A549 (cell line): ENCODE measurements around the gene ENKUR. TPM values are rescaled to one million over a fixed set of nuclear protein-coding genes. Genes with fewer than 3 reads are reported as not detected.

Source experiments
- ATAC-seq, 2 experiments: fragments of 200-7000 bp in 1 of 2; fragments of >200 bp in 1 of 2; cut with Nextera tagmentation in 1 of 2; cut with Tn5 transposase in 1 of 2; 3 replicates each; pipeline versions ENCODE4 v1.8.0 to v1.9.1; 2018 to 2020; ENCODE audit warnings: mild to moderate bottlenecking in 1 of 2, moderate library complexity in 1 of 2
- CTCF ChIA-PET: fragments of 300-600 bp; sonication (Branson Sonifier 250); formaldehyde crosslinking; extraction: SDS; loops from one replicate; lab custom pipeline; 2021; ENCODE audit warnings: antibody characterized with exemption, inconsistent platforms; lab: Yijun Ruan, JAX
- POLR2A ChIA-PET: fragments of 350-600 bp; formaldehyde crosslinking; extraction: SDS; loops from one replicate; lab custom pipeline; 2021; ENCODE audit warnings: antibody characterized with exemption, inconsistent platforms; lab: Yijun Ruan, JAX
- DNase-seq, 2 experiments: peaks; one replicate each; pipeline versions ENCODE4 v3.0.0 to v3.0.0-alpha.2; 2011 to 2016; ENCODE audit warnings: low read depth in 1 of 2, low spot score in 1 of 2
- FAIRE-seq: peaks from 2 replicates; lab custom pipeline; 2011; peaks lifted over from hg19 to GRCh38; lab: Jason Lieb, UNC
- H3K27ac ChIP-seq, 2 experiments: fragments of >200 bp; sonication (Bioruptor Twin); formaldehyde crosslinking; 3 replicates each; pipeline ENCODE4 v1.5.1; 2016 to 2017
- H3K4me1 ChIP-seq: fragments of >200 bp; sonication (Bioruptor Twin); formaldehyde crosslinking; 3 replicates; pipeline ENCODE4 v1.6.1; 2016
- H3K4me2 ChIP-seq: fragments of >200 bp; sonication (Bioruptor Twin); formaldehyde crosslinking; 3 replicates; pipeline ENCODE4 v1.6.1; 2016
- H3K4me3 ChIP-seq: fragments of >200 bp; sonication (Bioruptor Twin); formaldehyde crosslinking; 3 replicates; pipeline ENCODE4 v1.5.1; 2016
- H3K9me3 ChIP-seq: fragments of >200 bp; sonication (Bioruptor Twin); formaldehyde crosslinking; 3 replicates; pipeline ENCODE4 v1.6.1; 2016
- CEBPB ChIP-seq, 2 experiments: fragments of >200 bp in 1 of 2; sonication (Bioruptor Twin) in 1 of 2; formaldehyde crosslinking in 1 of 2; IDR thresholded peaks; 2 replicates each; pipeline ENCODE4 v1.6.1; 2012 to 2016
- CHD2 ChIP-seq: fragments of 150-350 bp; IDR thresholded peaks from 2 replicates; pipeline ENCODE4 v1.6.1; 2014; ENCODE audit warnings: low read length; ENCODE audit not compliant: partially characterized antibody
- E2F6 ChIP-seq: IDR thresholded peaks from 2 replicates; pipeline ENCODE4 v1.6.1; 2012; ENCODE audit warnings: low read depth, borderline replicate concordance
- EP300 ChIP-seq, 2 experiments: fragments of >200 bp; sonication (Bioruptor Twin); formaldehyde crosslinking; IDR thresholded peaks; 2 replicates in 1 of 2; 3 replicates in 1 of 2; pipeline ENCODE4 v1.6.1; 2016 to 2017
- ESRRA ChIP-seq: fragments of 150-350 bp; IDR thresholded peaks from 2 replicates; pipeline ENCODE4 v1.6.1; 2014; ENCODE audit warnings: mild to moderate bottlenecking, low read length, borderline replicate concordance
- HDAC2 ChIP-seq: fragments of 200-600 bp; sonication (generic); IDR thresholded peaks from 2 replicates; pipeline ENCODE4 v1.6.1; 2016
- HEYL ChIP-seq: fragments of 250-450 bp; sonication (Bioruptor Pico); IDR thresholded peaks from 2 replicates; pipeline ENCODE4 v1.8.0; 2021; ENCODE audit warnings: mild to moderate bottlenecking, moderate library complexity
- HOXA7 ChIP-seq: fragments of 250-450 bp; sonication (Bioruptor Pico); IDR thresholded peaks from 2 replicates; pipeline ENCODE4 v1.5.0; 2020; ENCODE audit warnings: mild to moderate bottlenecking, moderate library complexity
- HOXB5 ChIP-seq: fragments of 250-450 bp; sonication (Bioruptor Pico); IDR thresholded peaks from 2 replicates; pipeline ENCODE4 v1.5.0; 2020; ENCODE audit warnings: mild to moderate bottlenecking, moderate library complexity
- KDM1A ChIP-seq: fragments of 200-600 bp; sonication (generic); IDR thresholded peaks from 2 replicates; pipeline ENCODE4 v1.6.1; 2016; ENCODE audit warnings: low read depth, mild to moderate bottlenecking
- KDM5A ChIP-seq: fragments of 200-600 bp; sonication (generic); IDR thresholded peaks from 2 replicates; pipeline ENCODE4 v1.6.1; 2016; ENCODE audit warnings: antibody characterized with exemption, mild to moderate bottlenecking
- NFE2L2 ChIP-seq: fragments of 150-350 bp; conservative IDR thresholded peaks from 2 replicates; pipeline ENCODE4 v1.6.1; 2014; ENCODE audit warnings: low read length
- NR3C1 ChIP-seq: fragments of >200 bp; sonication (Bioruptor Twin); formaldehyde crosslinking; IDR thresholded peaks from 3 replicates; pipeline ENCODE4 v1.6.1; 2017
- POLR2A ChIP-seq: IDR thresholded peaks from 2 replicates; pipeline ENCODE4 v1.6.1; 2012; ENCODE audit warnings: mild to moderate bottlenecking, low read length
- RCOR1 ChIP-seq: fragments of 150-350 bp; IDR thresholded peaks from 2 replicates; pipeline ENCODE4 v1.6.1; 2014; ENCODE audit warnings: antibody characterized with exemption, low read length, low read depth
- REST ChIP-seq: fragments of 200-600 bp; sonication (generic); IDR thresholded peaks from 2 replicates; pipeline ENCODE4 v1.6.1; 2016; ENCODE audit warnings: antibody characterized with exemption, mild to moderate bottlenecking, moderate library complexity
- RFX5 ChIP-seq: fragments of 450-650 bp; IDR thresholded peaks from 2 replicates; pipeline ENCODE4 v1.7.1; 2014; ENCODE audit warnings: antibody characterized with exemption, mild to moderate bottlenecking, moderate library complexity
- SMC3 ChIP-seq: fragments of >200 bp; sonication (Bioruptor Twin); formaldehyde crosslinking; IDR thresholded peaks from 3 replicates; pipeline ENCODE4 v1.6.1; 2018; ENCODE audit warnings: inconsistent platforms
- ZC3H11A ChIP-seq: fragments of 450-650 bp; IDR thresholded peaks from 2 replicates; pipeline ENCODE4 v1.6.1; 2014; ENCODE audit warnings: antibody characterized with exemption, mild to moderate bottlenecking
- ZFP36 ChIP-seq: fragments of 450-650 bp; IDR thresholded peaks from 2 replicates; pipeline ENCODE4 v1.6.1; 2014; ENCODE audit warnings: borderline replicate concordance; ENCODE audit not compliant: partially characterized antibody
- ZNF302 ChIP-seq: fragments of 250-450 bp; sonication (Bioruptor Pico); IDR thresholded peaks from 2 replicates; pipeline ENCODE4 v1.9.0; 2021; ENCODE audit warnings: inconsistent platforms, mild to moderate bottlenecking, moderate library complexity
- WGBS: methylation state at CpG from one replicate; pipeline ENCODE4 v1.1.6; 2017; ENCODE audit errors: missing lambda C conversion rate; 5-methylcytosine and 5-hydroxymethylcytosine counted together
- polyA plus RNA-seq, 4 experiments: library from polyadenylated mRNA; depleted of rRNA in 3 of 4; stranded (reverse); fragments of >200 nt; fragmentation: RNase III in 1 of 4; extraction: RNeasy Plus Mini Kit Qiagen cat#74134 plus additional on column Dnase treatment in 1 of 4; gene quantifications; 2 replicates in 3 of 4; 3 replicates in 1 of 4; pipeline ENCODE4 v1.2.3, GENCODE V29; 2011 to 2017
- TF ChIP-seq, protein P1 (sequence below): IDR thresholded peaks from 2 replicates; pipeline ENCODE4 v1.6.1; 2012
- TF ChIP-seq, protein P2 (sequence below): fragments of >200 bp; sonication (Bioruptor Twin); formaldehyde crosslinking; IDR thresholded peaks from 2 replicates; pipeline ENCODE4 v1.6.1; 2016
- TF ChIP-seq, protein P3 (sequence below): fragments of 250-450 bp; sonication (Bioruptor Pico); IDR thresholded peaks from 2 replicates; pipeline ENCODE4 v1.5.0; 2020; ENCODE audit warnings: low read depth, mild to moderate bottlenecking, moderate library complexity

Gene ENKUR
- polyA plus RNA-seq, 2 of the 4 experiments (the other 2 are of a cell fraction), result 0.30 to 0.43 TPM

GRCh38 chr10:24968349-24968748 is 47.6 kb downstream of the ENKUR start:
- no peak for TF ChIP-seq ZFP36
- TF ChIP-seq KDM5A, result no peak
- no peak for TF ChIP-seq CHD2
- no peak for TF ChIP-seq E2F6
- TF ChIP-seq REST, result no peak
- TF ChIP-seq NFE2L2, result no peak
- TF ChIP-seq HEYL (CRISPR knock-in tag), result no peak
- TF ChIP-seq SMC3, result no peak
- TF ChIP-seq ZNF302 (CRISPR knock-in tag), result no peak
- no peak for TF ChIP-seq RFX5
- TF ChIP-seq EP300 (IDR thresholded peaks at IDR 0.05), result no peak
- ChIA-PET CTCF (interaction anchor here (2.5 kb wide), 1 partner anchor 325 kb away, joined by 8 read pairs; no protein-coding TSS in a partner anchor), POLR2A (no interaction called here)
- Histone ChIP-seq H3K9me3 (no peaks in the 10 kb centered on the region), H3K27ac (no peak overlapping the region), H3K4me2 (no peak overlapping the region), H3K4me1 (peaks cover 7% of the 10 kb centered on the region), H3K4me3 (no peak overlapping the region)
- no peak for DNase-seq
- FAIRE-seq, result no peak
- ATAC-seq, result no peak
- 89% methylated on average over 7 of the region's 7 CpGs for WGBS

DNA sequence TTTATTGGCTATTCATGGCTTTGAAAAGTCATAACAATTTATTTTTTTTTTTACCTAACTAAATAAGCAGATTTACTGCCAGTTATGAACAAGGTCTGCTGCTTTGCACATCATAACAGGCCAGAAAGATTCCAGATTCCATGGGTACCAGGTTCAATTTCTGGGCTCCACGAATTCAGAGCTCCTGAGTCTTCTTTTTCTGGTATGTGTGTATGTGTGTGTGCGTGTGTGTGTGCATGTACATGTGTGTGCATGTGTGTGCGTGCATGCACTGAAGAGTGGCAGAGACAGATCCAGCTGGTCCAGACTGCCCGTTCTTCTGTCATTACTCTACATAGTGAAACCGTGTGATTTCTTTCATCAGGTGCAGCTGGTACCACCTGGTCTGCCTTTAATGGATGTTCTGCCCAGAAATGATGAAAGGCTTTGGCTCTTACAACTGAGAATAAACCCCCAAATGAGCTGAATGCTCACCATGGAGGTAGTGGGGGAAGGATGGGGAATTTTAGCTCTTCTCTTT is 48.9 kb downstream of the ENKUR start:
- TF ChIP-seq RFX5, result no peak
- TF ChIP-seq POLR2A, result no peak
- TF ChIP-seq EP300 (IDR thresholded peaks at IDR 0.05), result no peak
- no peak for TF ChIP-seq SMC3
- TF ChIP-seq ZFP36, result no peak
- no peak for TF ChIP-seq HDAC2
- TF ChIP-seq HOXB5 (CRISPR knock-in tag), result no peak
- TF ChIP-seq HOXA7 (CRISPR knock-in tag), result no peak
- TF ChIP-seq NFE2L2, result no peak
- TF ChIP-seq CEBPB (IDR thresholded peaks at IDR 0.05), result no peak
- TF ChIP-seq CHD2, result no peak
- no peak for TF ChIP-seq KDM1A
- no peak for TF ChIP-seq ZC3H11A
- TF ChIP-seq RCOR1, result no peak
- no peak for TF ChIP-seq NR3C1
- TF ChIP-seq, protein P1, sequence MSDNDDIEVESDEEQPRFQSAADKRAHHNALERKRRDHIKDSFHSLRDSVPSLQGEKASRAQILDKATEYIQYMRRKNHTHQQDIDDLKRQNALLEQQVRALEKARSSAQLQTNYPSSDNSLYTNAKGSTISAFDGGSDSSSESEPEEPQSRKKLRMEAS, result no peak
- TF ChIP-seq KDM5A, result no peak
- TF ChIP-seq, protein P2, sequence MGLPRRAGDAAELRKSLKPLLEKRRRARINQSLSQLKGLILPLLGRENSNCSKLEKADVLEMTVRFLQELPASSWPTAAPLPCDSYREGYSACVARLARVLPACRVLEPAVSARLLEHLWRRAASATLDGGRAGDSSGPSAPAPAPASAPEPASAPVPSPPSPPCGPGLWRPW, result no peak
- TF ChIP-seq, protein P3, sequence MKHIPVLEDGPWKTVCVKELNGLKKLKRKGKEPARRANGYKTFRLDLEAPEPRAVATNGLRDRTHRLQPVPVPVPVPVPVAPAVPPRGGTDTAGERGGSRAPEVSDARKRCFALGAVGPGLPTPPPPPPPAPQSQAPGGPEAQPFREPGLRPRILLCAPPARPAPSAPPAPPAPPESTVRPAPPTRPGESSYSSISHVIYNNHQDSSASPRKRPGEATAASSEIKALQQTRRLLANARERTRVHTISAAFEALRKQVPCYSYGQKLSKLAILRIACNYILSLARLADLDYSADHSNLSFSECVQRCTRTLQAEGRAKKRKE (CRISPR knock-in tag), result no peak
- TF ChIP-seq ESRRA, result no peak
- ChIA-PET POLR2A (no interaction called here), CTCF (interaction anchor here (0.7 to 1.3 kb wide), 2 partner anchors 14 to 324 kb away, joined by 3 read pairs; no protein-coding TSS in a partner anchor)
- DNase-seq (no peak), ATAC-seq (no peak), FAIRE-seq (no peak)
- no peaks in the 10 kb centered on the region for H3K9me3 ChIP-seq
- 67% methylated on average over 5 of the region's 5 CpGs for WGBS
- no peak overlapping the region for H3K4me3 ChIP-seq
- H3K27ac ChIP-seq, result no peak overlapping the region
- no peak overlapping the region for H3K4me2 ChIP-seq
- peaks cover 20% of the 10 kb centered on the region for H3K4me1 ChIP-seq
